GM12878 (cell line): ENCODE results near the gene MYLK4. TPM values are rescaled to one million over a fixed set of nuclear protein-coding genes. Genes with fewer than 3 reads are reported as not detected.

Experiments
- ATAC-seq: fragments of 200-7000 bp; cut with Tn5 transposase; 3 replicates; pipeline ENCODE4 v1.9.1; 2020; ENCODE audit warnings: mild to moderate bottlenecking, moderate library complexity
- BruUV-seq: library from RNA; stranded (reverse); fragments of 400-500 nt; replicated peaks from 2 replicates; lab custom pipeline; 2021; lab: Mats Ljungman, UMichigan
- CTCF ChIA-PET: fragments of 300-600 bp; sonication (Branson Sonifier 250); formaldehyde crosslinking; extraction: SDS; loops from one replicate; lab custom pipeline; 2021; ENCODE audit warnings: inconsistent platforms; lab: Yijun Ruan, JAX
- POLR2A ChIA-PET: fragments of 350-600 bp; formaldehyde crosslinking; extraction: SDS; loops from one replicate; lab custom pipeline; 2021; ENCODE audit warnings: inconsistent platforms; lab: Charles Lee
- RAD21 ChIA-PET: fragments of 300-600 bp; sonication (Branson Sonifier 250); formaldehyde crosslinking; loops from one replicate; lab custom pipeline; 2023; ENCODE audit warnings: antibody characterized with exemption; ENCODE audit not compliant: unreplicated experiment; lab: Charles Lee
- SMC1A ChIA-PET: fragments of 300-600 bp; sonication (Branson Sonifier 250); formaldehyde crosslinking; loops from one replicate; lab custom pipeline; 2023; ENCODE audit not compliant: unreplicated experiment, uncharacterized antibody; lab: Charles Lee
- DNase-seq: peaks from one replicate; pipeline ENCODE4 v3.0.0-alpha.2; 2011; ENCODE audit warnings: low read depth, low spot score
- FAIRE-seq: peaks from 3 replicates; lab custom pipeline; 2011; peaks lifted over from hg19 to GRCh38; lab: Jason Lieb, UNC
- H2AFZ ChIP-seq: 2 replicates; pipeline ENCODE4 v1.6.0; 2011; ENCODE audit warnings: low read depth, low read length, control low read depth; ENCODE audit not compliant: control insufficient read depth
- H3K27ac ChIP-seq: 2 replicates; pipeline ENCODE4 v1.5.1; 2011; ENCODE audit warnings: control low read depth; ENCODE audit not compliant: control insufficient read depth, insufficient read depth
- H3K27me3 ChIP-seq, 2 experiments: replicated peaks in 1 of 2; 2 replicates each; pipeline versions ENCODE4 v1.6.0 to v1.6.1; 2011; ENCODE audit warnings: low read length in 1 of 2; ENCODE audit not compliant: control insufficient read depth in 2 of 2, insufficient read depth in 2 of 2
- H3K36me3 ChIP-seq, 2 experiments: 2 replicates each; pipeline ENCODE4 v1.5.1; 2011; ENCODE audit warnings: low read length in 1 of 2; ENCODE audit not compliant: control insufficient read depth in 2 of 2, insufficient read depth in 2 of 2
- H3K4me1 ChIP-seq: 2 replicates; pipeline ENCODE4 v1.6.1; 2011; ENCODE audit warnings: mild to moderate bottlenecking, low read length, moderate library complexity, mixed read lengths; ENCODE audit not compliant: control insufficient read depth, insufficient read depth
- H3K4me2 ChIP-seq: 2 replicates; pipeline ENCODE4 v1.6.0; 2011; ENCODE audit warnings: control low read depth; ENCODE audit not compliant: control insufficient read depth, insufficient read depth
- H3K4me3 ChIP-seq: fragments of 200-600 bp; sonication (generic); 2 replicates; pipeline ENCODE4 v1.5.1; 2016
- H3K79me2 ChIP-seq: 2 replicates; pipeline ENCODE4 v1.6.0; 2011; ENCODE audit warnings: low read length; ENCODE audit not compliant: control insufficient read depth, insufficient read depth
- H3K9ac ChIP-seq: 2 replicates; pipeline ENCODE4 v1.8.0; 2011; ENCODE audit warnings: low read length, control low read depth, mixed read lengths; ENCODE audit not compliant: control insufficient read depth, insufficient read depth
- H3K9me3 ChIP-seq: replicated peaks from 3 replicates; pipeline ENCODE4 v1.5.1; 2011; ENCODE audit warnings: mild to moderate bottlenecking, low read length; ENCODE audit not compliant: control insufficient read depth, insufficient read depth
- H4K20me1 ChIP-seq: 2 replicates; pipeline ENCODE4 v1.6.0; 2011; ENCODE audit not compliant: control insufficient read depth, insufficient read depth
- BACH1 ChIP-seq: fragments of 450-650 bp; IDR thresholded peaks from 2 replicates; pipeline ENCODE4 v1.6.1; 2017; ENCODE audit warnings: mild to moderate bottlenecking, borderline replicate concordance
- BCLAF1 ChIP-seq: fragments of 450-650 bp; IDR thresholded peaks from 2 replicates; pipeline ENCODE4 v1.6.1; 2017; ENCODE audit warnings: antibody characterized with exemption, mild to moderate bottlenecking, moderate library complexity
- CREB1 ChIP-seq: IDR thresholded peaks from 2 replicates; pipeline ENCODE4 v1.6.1; 2012; ENCODE audit warnings: low read depth, mild to moderate bottlenecking, inconsistent platforms
- DPF2 ChIP-seq: fragments of 450-650 bp; IDR thresholded peaks from 2 replicates; pipeline ENCODE4 v1.6.1; 2017; ENCODE audit warnings: mild to moderate bottlenecking
- EZH2 ChIP-seq: IDR thresholded peaks from 2 replicates; pipeline ENCODE4 v1.6.1; 2012; ENCODE audit warnings: low read depth, mild to moderate bottlenecking, control low read depth, inconsistent platforms, low read length, borderline replicate concordance; ENCODE audit not compliant: control insufficient read depth
- JUNB ChIP-seq: IDR thresholded peaks from 2 replicates; pipeline ENCODE4 v1.6.1; 2016; ENCODE audit warnings: antibody characterized with exemption, mild to moderate bottlenecking
- KDM1A ChIP-seq: fragments of 200-600 bp; sonication (generic); IDR thresholded peaks from 2 replicates; pipeline ENCODE4 v1.6.1; 2016; ENCODE audit warnings: borderline replicate concordance
- KLF5 ChIP-seq: fragments of 450-650 bp; IDR thresholded peaks from 2 replicates; pipeline ENCODE4 v1.6.1; 2014; ENCODE audit warnings: mild to moderate bottlenecking; ENCODE audit not compliant: partially characterized antibody
- RBBP5 ChIP-seq: fragments of 200-600 bp; sonication (generic); conservative IDR thresholded peaks from 2 replicates; pipeline ENCODE4 v1.6.1; 2016
- SMAD5 ChIP-seq: IDR thresholded peaks from 2 replicates; pipeline ENCODE4 v1.6.1; 2016; ENCODE audit warnings: antibody characterized with exemption, low read depth
- STAT3 ChIP-seq: IDR thresholded peaks from 2 replicates; pipeline ENCODE4 v1.6.1; 2011; ENCODE audit warnings: low read depth, low read length, improper control_type of control experiment
- TAF1 ChIP-seq: IDR thresholded peaks from 2 replicates; pipeline ENCODE4 v1.6.1; 2011; ENCODE audit warnings: mild to moderate bottlenecking, low read depth, low read length, borderline replicate concordance
- YY1 ChIP-seq: IDR thresholded peaks from 2 replicates; pipeline ENCODE4 v1.6.1; 2011; ENCODE audit warnings: low read depth, mild to moderate bottlenecking, low read length
- ZNF274 ChIP-seq: IDR thresholded peaks from one replicate; pipeline ENCODE4 v1.8.0; 2011; ENCODE audit not compliant: insufficient read length, insufficient read depth
- WGBS: methylation state at CpG from one replicate; pipeline ENCODE4 v1.1.6; 2016; ENCODE audit warnings: low lambda C conversion rate; ENCODE audit not compliant: insufficient replicate concordance, insufficient coverage; ENCODE audit errors: missing lambda C conversion rate; 5-methylcytosine and 5-hydroxymethylcytosine counted together
- in situ Hi-C: fragments of 300-500 bp; cut with MboI; formaldehyde crosslinking; loops from 9 replicates; pipeline ENCODE4 v1.14.3; 2018; ENCODE audit warnings: mixed read lengths
- intact Hi-C: fragments of 100-400 bp; cut with micrococcal nuclease; formaldehyde crosslinking; loops from one replicate; pipeline ENCODE4 v1.14.2; 2022; ENCODE audit not compliant: unreplicated experiment
- polyA plus RNA-seq, 11 experiments: library from polyadenylated mRNA; depleted of rRNA in 4 of 11; unstranded in 6 of 11; stranded (reverse) in 5 of 11; fragments of >200 nt; fragmentation: Nextera tagmentation in 4 of 11; fragmentation: Illumina TruSeq in 1 of 11; extraction: Ambion mirVana in 4 of 11; extraction: Trizol in 1 of 11; gene quantifications; 1 replicate in 1 of 11; 2 replicates in 10 of 11; pipeline versions ENCODE4 v1.2.1 to v1.2.3, GENCODE V29; 2011 to 2016; ENCODE audit warnings: inconsistent platforms in 2 of 11, missing spikeins in 2 of 11, low read depth in 1 of 11
- total RNA-seq, 4 experiments: library from RNA; depleted of rRNA in 3 of 4; stranded (reverse); fragments of >200 nt in 3 of 4; fragmentation: Illumina TruSeq in 1 of 4; extraction: Trizol in 1 of 4; gene quantifications; 2 replicates each; pipeline versions ENCODE4 v1.2.1 to v1.2.3, GENCODE V29; 2013 to 2021
- TF ChIP-seq, protein P1 (sequence below): IDR thresholded peaks from 2 replicates; pipeline ENCODE4 v1.6.1; 2012; ENCODE audit warnings: low read length, inconsistent platforms

Gene MYLK4
- total and polyA plus RNA-seq, 10 of the 15 experiments (the other 5 are each of a cell fraction or from before 2014, with no cell fraction given), result under 0.01 to 0.09 (median 0.05) TPM; not detected in 1

- Histone ChIP-seq H3K79me2 (no peaks in the 10 kb centered on the region), H4K20me1 (no peaks in the 10 kb centered on the region), H3K36me3 (no peaks in the 10 kb centered on the region), H3K9me3 (no peaks in the 10 kb centered on the region), H3K4me2 (no peak overlapping the region), H2AFZ (no peak overlapping the region), H3K27ac (no peak overlapping the region), H3K4me1 (0 out of 2 replicates have a peak, but pooled peaks cover 2% of the 10 kb centered on the region), H3K27me3 (peaks cover 3 to 6% of the 10 kb centered on the region in 2 experiments; a peak in 3 of 4 replicates), H3K9ac (no peak overlapping the region), H3K4me3 (no peak overlapping the region)
- intact Hi-C loops, result no loop called here
- BruUV-seq, result no TSS peak
- DNase-seq, result no peak
- SMC1A ChIA-PET, result interaction anchor here (3.2 kb wide), 1 partner anchor 10 kb away, joined by 30 read pairs; the partner anchor contains the start of gene MYLK4
- ATAC-seq, result no peak
- CTCF ChIA-PET, result interaction anchor here (1.2 to 5.4 kb wide), 2 partner anchors 10 to 51 kb away, joined by 3 to 85 read pairs; partner anchors contain the start of gene MYLK4
- WGBS, result 37% methylated on average over 5 of the region's 5 CpGs
- in situ Hi-C loops, result no loop called here
- FAIRE-seq, result no peak
- POLR2A ChIA-PET, result no interaction called here
- RAD21 ChIA-PET, result no interaction called here
- TF ChIP-seq EZH2, result no peak
- TF ChIP-seq KDM1A, result no peak
- no peak for TF ChIP-seq DPF2
These were observed 10.1 kb downstream of the MYLK4 start for GRCh38 chr6:2740581-2740980.

- no peak overlapping the region for H2AFZ ChIP-seq
- no peak overlapping the region for H3K4me3 ChIP-seq
- peaks cover 3 to 6% of the 10 kb centered on the region in 2 experiments; a peak in 2 of 4 replicates for H3K27me3 ChIP-seq
- in situ Hi-C loops, result no loop called here
- H3K36me3 ChIP-seq, result no peaks in the 10 kb centered on the region
- H3K79me2 ChIP-seq, result no peaks in the 10 kb centered on the region
- POLR2A ChIA-PET, result no interaction called here
- intact Hi-C loops, result no loop called here
- no peak overlapping the region for H3K9ac ChIP-seq
- no peaks in the 10 kb centered on the region for H3K9me3 ChIP-seq
- ATAC-seq (peak; percentile 54; the same call in 2 of the 3 replicates), DNase-seq (no peak), FAIRE-seq (no peak)
- H3K4me1 ChIP-seq, result 0 out of 2 replicates have a peak, but pooled peaks cover 2% of the 10 kb centered on the region
- SMC1A ChIA-PET, result interaction anchor here (1.3 to 3.2 kb wide), 4 partner anchors 11 to 250 kb away, joined by 3 to 30 read pairs (median 12); partner anchors contain the start of gene MYLK4
- H4K20me1 ChIP-seq, result no peaks in the 10 kb centered on the region
- no TSS peak for BruUV-seq
- RAD21 ChIA-PET, result interaction anchor here (1.4 to 1.6 kb wide), 2 partner anchors 29 to 107 kb away, joined by 4 to 8 read pairs; no protein-coding TSS in a partner anchor
- H3K27ac ChIP-seq, result no peak overlapping the region
- WGBS, result 28% methylated on average over 4 of the region's 4 CpGs
- CTCF ChIA-PET, result interaction anchor here (0.5 to 5.4 kb wide), 6 partner anchors 12 to 192 kb away, joined by 3 to 85 read pairs (median 4); partner anchors contain the start of gene MYLK4
- no peak overlapping the region for H3K4me2 ChIP-seq
- TF ChIP-seq STAT3 (no peak), JUNB (no peak), KLF5 (no peak), YY1 (no peak), RBBP5 (no peak), BACH1 (no peak), SMAD5 (no peak), CREB1 (no peak), ZNF274 (no peak), TAF1 (no peak), BCLAF1 (no peak)
- TF ChIP-seq, protein P1, sequence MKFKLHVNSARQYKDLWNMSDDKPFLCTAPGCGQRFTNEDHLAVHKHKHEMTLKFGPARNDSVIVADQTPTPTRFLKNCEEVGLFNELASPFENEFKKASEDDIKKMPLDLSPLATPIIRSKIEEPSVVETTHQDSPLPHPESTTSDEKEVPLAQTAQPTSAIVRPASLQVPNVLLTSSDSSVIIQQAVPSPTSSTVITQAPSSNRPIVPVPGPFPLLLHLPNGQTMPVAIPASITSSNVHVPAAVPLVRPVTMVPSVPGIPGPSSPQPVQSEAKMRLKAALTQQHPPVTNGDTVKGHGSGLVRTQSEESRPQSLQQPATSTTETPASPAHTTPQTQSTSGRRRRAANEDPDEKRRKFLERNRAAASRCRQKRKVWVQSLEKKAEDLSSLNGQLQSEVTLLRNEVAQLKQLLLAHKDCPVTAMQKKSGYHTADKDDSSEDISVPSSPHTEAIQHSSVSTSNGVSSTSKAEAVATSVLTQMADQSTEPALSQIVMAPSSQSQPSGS, result no peak
These were observed 11.4 kb downstream of the MYLK4 start for GRCh38 chr6:2739335-2739734.
